Neural progenitor cell (in vitro differentiated cells): ENCODE results near the gene PRR23E. TPM values are rescaled to one million over a fixed set of nuclear protein-coding genes. Genes with fewer than 3 reads are reported as not detected.

Experiments used
- DNase-seq: peaks from one replicate; pipeline ENCODE4 v3.0.0-alpha.2; 2016; ENCODE audit warnings: low spot score
- H2AFZ ChIP-seq: fragments of 200-600 bp; sonication (generic); replicated peaks from 2 replicates; pipeline ENCODE4 v1.6.1; 2016; ENCODE audit warnings: antibody characterized with exemption
- H3F3A ChIP-seq: fragments of 200-600 bp; sonication (generic); 2 replicates; pipeline ENCODE4 v1.6.1; 2016; ENCODE audit warnings: antibody characterized with exemption, low read depth
- H3K27ac ChIP-seq: fragments of 200-600 bp; sonication (generic); 2 replicates; pipeline ENCODE4 v1.5.1; 2016; ENCODE audit warnings: mild to moderate bottlenecking
- H3K27me3 ChIP-seq: fragments of 200-600 bp; sonication (generic); 2 replicates; pipeline ENCODE4 v1.6.1; 2016; ENCODE audit warnings: mild to moderate bottlenecking, moderate library complexity
- H3K36me3 ChIP-seq: fragments of 200-600 bp; sonication (generic); 2 replicates; pipeline ENCODE4 v1.5.1; 2016
- H3K4me1 ChIP-seq: fragments of 200-600 bp; sonication (generic); 2 replicates; pipeline ENCODE4 v1.6.1; 2016; ENCODE audit warnings: mixed run types
- H3K4me2 ChIP-seq: fragments of 200-600 bp; sonication (generic); 2 replicates; pipeline ENCODE4 v1.6.1; 2016
- H3K4me3 ChIP-seq: fragments of 200-600 bp; sonication (generic); 2 replicates; pipeline ENCODE4 v1.5.1; 2016
- H3K79me2 ChIP-seq: fragments of 200-600 bp; sonication (generic); 2 replicates; pipeline ENCODE4 v1.6.1; 2016; ENCODE audit warnings: low read depth
- H3K9ac ChIP-seq: fragments of 200-600 bp; sonication (generic); 2 replicates; pipeline ENCODE4 v1.6.1; 2016
- H3K9me3 ChIP-seq: fragments of 200-600 bp; sonication (generic); 2 replicates; pipeline ENCODE4 v1.5.1; 2016; ENCODE audit warnings: low read depth
- H4K20me1 ChIP-seq: fragments of 200-600 bp; sonication (generic); 2 replicates; pipeline ENCODE4 v1.6.1; 2016; ENCODE audit warnings: low read depth
- H3K27ac Mint-ChIP-seq: 3 replicates; pipeline ENCODE4 v1.8.0; 2021; ENCODE audit warnings: mixed read lengths
- H3K27me3 Mint-ChIP-seq: 2 replicates; pipeline ENCODE4 v1.8.0; 2022; ENCODE audit warnings: low read depth, mild to moderate bottlenecking, inconsistent platforms, moderate library complexity, mixed read lengths; ENCODE audit not compliant: insufficient read depth
- H3K36me3 Mint-ChIP-seq: 3 replicates; pipeline ENCODE4 v1.8.0; 2021; ENCODE audit warnings: mixed read lengths
- H3K4me1 Mint-ChIP-seq: 3 replicates; pipeline ENCODE4 v1.8.0; 2021; ENCODE audit warnings: mixed read lengths
- H3K4me3 Mint-ChIP-seq: 3 replicates; pipeline ENCODE4 v1.8.0; 2021; ENCODE audit warnings: mild to moderate bottlenecking, moderate library complexity, mixed read lengths
- H3K9me3 Mint-ChIP-seq: 3 replicates; pipeline ENCODE4 v1.8.0; 2020; ENCODE audit warnings: mixed read lengths
- EZH2 ChIP-seq: fragments of 200-600 bp; sonication (generic); IDR thresholded peaks from 2 replicates; pipeline ENCODE4 v1.6.1; 2017; ENCODE audit warnings: antibody characterized with exemption, mild to moderate bottlenecking, moderate library complexity
- EZH2phosphoT487 ChIP-seq: fragments of 200-600 bp; sonication (generic); IDR thresholded peaks from 2 replicates; pipeline ENCODE4 v1.6.1; 2017; ENCODE audit warnings: antibody characterized with exemption
- total RNA-seq: library from RNA; depleted of rRNA; stranded (reverse); fragments of >200 nt; gene quantifications from 2 replicates; pipeline ENCODE4 v1.2.3, GENCODE V29; 2015; ENCODE audit warnings: low replicate concordance
- TF ChIP-seq, protein P1 (sequence below): fragments of 200-600 bp; sonication (generic); IDR thresholded peaks from 2 replicates; pipeline ENCODE4 v1.5.1; 2017; ENCODE audit warnings: antibody characterized with exemption, mild to moderate bottlenecking

Gene PRR23E
- total RNA-seq, 1 donor from 2014 or later, result not detected

DNA sequence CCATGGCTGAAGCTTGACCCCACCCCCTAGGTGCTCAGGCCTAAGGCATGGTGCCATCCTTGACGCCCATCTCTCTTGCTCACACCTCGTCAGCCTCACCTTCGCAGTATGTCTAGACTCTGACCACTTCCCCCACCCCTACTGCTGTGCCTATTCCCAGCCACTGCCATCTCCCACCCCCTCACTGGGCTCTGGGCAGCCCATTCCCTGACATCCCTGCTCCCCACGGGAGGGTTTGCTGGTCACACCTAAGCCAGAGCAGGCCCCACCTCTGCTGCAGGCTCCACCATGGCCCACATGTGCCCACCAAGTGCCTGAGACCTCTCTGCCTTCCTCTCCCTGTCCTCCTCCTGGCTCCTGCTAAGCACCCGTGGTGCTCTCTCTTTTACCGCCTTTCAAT, 47.7 kb upstream of the PRR23E start:
- peaks cover 10% of the 10 kb centered on the region for H3K27me3 Mint-ChIP-seq
- H3K4me3 Mint-ChIP-seq, result no peak overlapping the region
- H3F3A ChIP-seq, result no peaks in the 10 kb centered on the region
- TF ChIP-seq, protein P1, sequence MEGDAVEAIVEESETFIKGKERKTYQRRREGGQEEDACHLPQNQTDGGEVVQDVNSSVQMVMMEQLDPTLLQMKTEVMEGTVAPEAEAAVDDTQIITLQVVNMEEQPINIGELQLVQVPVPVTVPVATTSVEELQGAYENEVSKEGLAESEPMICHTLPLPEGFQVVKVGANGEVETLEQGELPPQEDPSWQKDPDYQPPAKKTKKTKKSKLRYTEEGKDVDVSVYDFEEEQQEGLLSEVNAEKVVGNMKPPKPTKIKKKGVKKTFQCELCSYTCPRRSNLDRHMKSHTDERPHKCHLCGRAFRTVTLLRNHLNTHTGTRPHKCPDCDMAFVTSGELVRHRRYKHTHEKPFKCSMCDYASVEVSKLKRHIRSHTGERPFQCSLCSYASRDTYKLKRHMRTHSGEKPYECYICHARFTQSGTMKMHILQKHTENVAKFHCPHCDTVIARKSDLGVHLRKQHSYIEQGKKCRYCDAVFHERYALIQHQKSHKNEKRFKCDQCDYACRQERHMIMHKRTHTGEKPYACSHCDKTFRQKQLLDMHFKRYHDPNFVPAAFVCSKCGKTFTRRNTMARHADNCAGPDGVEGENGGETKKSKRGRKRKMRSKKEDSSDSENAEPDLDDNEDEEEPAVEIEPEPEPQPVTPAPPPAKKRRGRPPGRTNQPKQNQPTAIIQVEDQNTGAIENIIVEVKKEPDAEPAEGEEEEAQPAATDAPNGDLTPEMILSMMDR, result no peak
- TF ChIP-seq EZH2 (no peak), EZH2phosphoT487 (no peak)
- no peak overlapping the region for H3K9ac ChIP-seq
- H3K36me3 ChIP-seq, result no peaks in the 10 kb centered on the region
- H3K4me1 ChIP-seq, result no peaks in the 10 kb centered on the region
- no peaks in the 10 kb centered on the region for H3K4me1 Mint-ChIP-seq
- H3K9me3 ChIP-seq, result no peaks in the 10 kb centered on the region
- no peak for DNase-seq
- H3K27me3 ChIP-seq, result no peaks in the 10 kb centered on the region
- H3K79me2 ChIP-seq, result no peaks in the 10 kb centered on the region
- no peak overlapping the region for H3K4me2 ChIP-seq
- H4K20me1 ChIP-seq, result no peaks in the 10 kb centered on the region
- no peak overlapping the region for H3K27ac ChIP-seq
- H2AFZ ChIP-seq, result no peak overlapping the region
- no peaks in the 10 kb centered on the region for H3K36me3 Mint-ChIP-seq
- no peaks in the 10 kb centered on the region for H3K9me3 Mint-ChIP-seq
- H3K27ac Mint-ChIP-seq, result no peak overlapping the region
- H3K4me3 ChIP-seq, result no peak overlapping the region

DNA sequence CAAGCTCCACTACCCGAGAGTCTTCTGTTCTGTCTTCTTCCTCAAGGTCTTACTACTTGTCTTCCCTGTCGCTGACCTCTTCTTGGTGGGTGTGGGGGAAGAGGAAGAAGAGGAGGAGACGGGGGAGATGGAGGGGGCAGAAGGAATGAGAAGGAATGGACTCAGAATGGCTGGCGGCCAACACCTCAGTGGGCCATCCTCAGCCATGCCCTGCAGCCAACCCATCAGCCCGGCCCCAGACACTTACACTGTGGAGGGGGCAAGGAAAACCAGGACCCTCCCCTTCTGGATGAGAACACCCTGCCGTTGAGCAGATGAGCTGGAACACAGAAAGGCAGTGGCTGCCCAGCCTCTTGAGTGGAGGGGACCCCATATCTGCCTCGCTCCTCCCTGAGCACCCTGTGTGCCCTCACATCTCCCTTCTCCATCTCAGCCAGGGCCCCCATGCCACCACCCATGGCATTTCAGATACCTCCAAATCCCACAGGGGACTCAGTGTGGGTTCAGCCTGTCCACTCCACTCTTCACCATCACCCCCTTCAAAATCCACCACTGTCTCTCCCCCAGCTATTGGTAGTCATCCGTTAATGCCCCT, 45.5 kb upstream of the PRR23E start:
- Mint-ChIP-seq H3K36me3 (no peaks in the 10 kb centered on the region), H3K27ac (no peak overlapping the region), H3K9me3 (no peaks in the 10 kb centered on the region), H3K4me3 (no peak overlapping the region), H3K27me3 (peaks cover 9% of the 10 kb centered on the region), H3K4me1 (no peaks in the 10 kb centered on the region)
- TF ChIP-seq, protein P1, result no peak
- TF ChIP-seq EZH2 (no peak), EZH2phosphoT487 (no peak)
- no peaks in the 10 kb centered on the region for H3K9me3 ChIP-seq
- H3K27ac ChIP-seq, result no peak overlapping the region
- no peak overlapping the region for H2AFZ ChIP-seq
- H3K4me3 ChIP-seq, result no peak overlapping the region
- H3K79me2 ChIP-seq, result no peaks in the 10 kb centered on the region
- H3K4me1 ChIP-seq, result no peaks in the 10 kb centered on the region
- no peaks in the 10 kb centered on the region for H3K36me3 ChIP-seq
- no peak overlapping the region for H3K9ac ChIP-seq
- H4K20me1 ChIP-seq, result no peaks in the 10 kb centered on the region
- no peaks in the 10 kb centered on the region for H3F3A ChIP-seq
- no peak overlapping the region for H3K4me2 ChIP-seq
- no peak for DNase-seq
- no peaks in the 10 kb centered on the region for H3K27me3 ChIP-seq

DNA sequence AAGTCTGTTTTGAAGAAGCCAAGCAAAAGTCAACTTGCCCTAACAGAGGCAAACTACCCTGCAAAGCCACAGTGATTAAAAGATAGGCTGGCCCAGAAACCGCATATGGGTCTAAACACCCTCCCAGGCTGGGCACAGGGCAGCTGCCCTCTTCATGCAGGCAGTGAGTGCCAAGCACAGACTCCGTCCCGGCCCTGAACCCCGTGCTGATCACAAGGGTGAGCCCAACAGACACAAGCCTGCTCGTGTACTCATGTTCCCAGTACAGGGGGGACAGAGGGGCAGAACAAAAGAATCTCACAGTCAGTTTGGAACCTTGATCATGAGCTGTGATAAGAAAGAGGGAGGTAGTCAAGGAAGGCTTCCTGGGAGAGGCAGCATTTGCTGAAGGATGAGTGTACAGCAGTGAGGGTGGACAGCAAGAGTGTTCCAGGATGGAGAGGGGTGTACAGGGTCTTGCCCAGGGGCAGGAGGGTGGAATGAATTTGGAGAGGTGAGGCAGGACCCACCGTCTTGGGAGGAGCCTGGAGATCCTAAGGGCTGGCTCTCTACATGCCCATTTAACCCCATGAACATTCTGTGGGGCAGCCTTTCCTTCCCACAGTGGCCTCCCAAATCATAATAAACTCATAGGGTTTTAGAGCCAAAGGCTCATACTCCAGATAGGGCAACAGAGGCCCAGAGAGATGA, 43.2 kb upstream of the PRR23E start:
- Histone ChIP-seq H4K20me1 (no peaks in the 10 kb centered on the region), H2AFZ (no peak overlapping the region), H3F3A (no peaks in the 10 kb centered on the region), H3K36me3 (no peaks in the 10 kb centered on the region), H3K4me2 (no peak overlapping the region), H3K4me3 (no peak overlapping the region), H3K4me1 (no peaks in the 10 kb centered on the region), H3K27ac (no peak overlapping the region), H3K27me3 (no peaks in the 10 kb centered on the region), H3K79me2 (no peaks in the 10 kb centered on the region), H3K9me3 (no peaks in the 10 kb centered on the region), H3K9ac (no peak overlapping the region)
- no peak overlapping the region for H3K4me3 Mint-ChIP-seq
- no peaks in the 10 kb centered on the region for H3K9me3 Mint-ChIP-seq
- DNase-seq, result no peak
- peaks cover 9% of the 10 kb centered on the region for H3K27me3 Mint-ChIP-seq
- no peaks in the 10 kb centered on the region for H3K4me1 Mint-ChIP-seq
- no peak for TF ChIP-seq EZH2
- TF ChIP-seq, protein P1, result no peak
- TF ChIP-seq EZH2phosphoT487, result no peak
- H3K27ac Mint-ChIP-seq, result no peak overlapping the region
- no peaks in the 10 kb centered on the region for H3K36me3 Mint-ChIP-seq
